Activated naive CD8-positive, alpha-beta T cell treated with anti-CD3 and anti-CD28 coated beads, Interleukin-2, amount 50 U/mL, for 24 hours (primary cell): ENCODE measurements around the gene RAB22A.
"Not testable (repeated sequence)": the region's sequence is repeated elsewhere in the genome, so short reads cannot be mapped to it uniquely, and the experiment has no call there.

ENCODE experiments used
- ATAC-seq: fragments of 150-1000 bp; cut with Tn5 transposase; one replicate; pipeline ENCODE4 v1.10.0; 2021
- DNase-seq: peaks from one replicate; pipeline ENCODE4 v3.0.0; 2021
- H3K27ac Mint-ChIP-seq: one replicate; pipeline ENCODE4 v1.8.0; 2021; ENCODE audit warnings: mild to moderate bottlenecking, mixed read lengths
- H3K27me3 Mint-ChIP-seq: one replicate; pipeline ENCODE4 v1.8.0; 2021; ENCODE audit warnings: mixed read lengths
- H3K36me3 Mint-ChIP-seq: one replicate; pipeline ENCODE4 v1.8.0; 2021; ENCODE audit warnings: low read depth, mixed read lengths
- H3K4me1 Mint-ChIP-seq: one replicate; pipeline ENCODE4 v1.8.0; 2021; ENCODE audit warnings: mixed read lengths
- H3K4me3 Mint-ChIP-seq: one replicate; pipeline ENCODE4 v1.8.0; 2021; ENCODE audit warnings: mild to moderate bottlenecking, moderate library complexity, mixed read lengths
- H3K9me3 Mint-ChIP-seq: one replicate; pipeline ENCODE4 v1.8.0; 2021; ENCODE audit warnings: mixed read lengths

RAB22A gene

GRCh38 chr20:58414786-58415185 is 105.3 kb downstream of the RAB22A start:
- H3K4me1 Mint-ChIP-seq = peaks cover 43% of the 10 kb centered on the region
- not testable (repeated sequence) for H3K9me3 Mint-ChIP-seq

GRCh38 chr20:58416057-58416456 is 106.5 kb downstream of the RAB22A start:
- Mint-ChIP-seq H3K4me1 (peaks cover 40% of the 10 kb centered on the region), H3K36me3 (peaks cover 37% of the 10 kb centered on the region), H3K27ac (no peak overlapping the region), H3K4me3 (no peak overlapping the region), H3K27me3 (no peaks in the 10 kb centered on the region), H3K9me3 (no peaks in the 10 kb centered on the region)
- no peak for ATAC-seq
- DNase-seq = no peak

More at GRCh38 chr20:58414786-58415185, 105.3 kb downstream of the RAB22A start:
- DNase-seq, ATAC-seq, H3K4me3 Mint-ChIP-seq, H3K27ac Mint-ChIP-seq, H3K27me3 Mint-ChIP-seq: not testable (repeated sequence)
- peaks cover 28% of the 10 kb centered on the region for H3K36me3 Mint-ChIP-seq

DNA sequence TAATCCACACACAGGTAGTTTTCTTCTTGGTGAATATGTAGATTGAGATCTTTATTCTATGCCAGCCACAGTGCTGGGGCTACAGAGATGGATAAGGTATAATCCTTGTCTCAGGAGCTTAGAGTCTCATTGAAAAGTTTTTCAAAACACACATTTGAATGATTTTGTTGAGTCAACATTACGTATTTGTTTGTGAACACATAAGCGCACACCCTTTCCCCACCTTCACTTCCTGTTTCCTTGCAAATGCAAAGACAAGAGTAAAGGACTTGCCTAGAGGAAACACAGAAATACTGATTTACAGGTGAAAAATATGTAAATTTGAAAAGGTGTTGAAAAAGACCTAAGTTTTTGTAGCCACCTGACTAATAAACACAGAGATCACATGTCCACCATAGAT is 107.3 kb downstream of the RAB22A start:
- peaks cover 36% of the 10 kb centered on the region for H3K36me3 Mint-ChIP-seq
- no peak overlapping the region for H3K4me3 Mint-ChIP-seq
- DNase-seq (no peak), ATAC-seq (no peak)
- H3K27ac Mint-ChIP-seq = no peak overlapping the region
- H3K9me3 Mint-ChIP-seq = no peaks in the 10 kb centered on the region
- H3K27me3 Mint-ChIP-seq = no peaks in the 10 kb centered on the region
- peaks cover 40% of the 10 kb centered on the region for H3K4me1 Mint-ChIP-seq
